ENCODE results near the gene TTLL8. TPM values are rescaled to one million over a fixed set of nuclear protein-coding genes. Genes with fewer than 3 reads are reported as not detected.
A peak's percentile ranks its signal among the peaks of the same experiment; 100 is the strongest.

Gene TTLL8
- polyA plus RNA-seq, 1 of the 3 experiments (the other 2 are of a cell fraction): not detected

DNA sequence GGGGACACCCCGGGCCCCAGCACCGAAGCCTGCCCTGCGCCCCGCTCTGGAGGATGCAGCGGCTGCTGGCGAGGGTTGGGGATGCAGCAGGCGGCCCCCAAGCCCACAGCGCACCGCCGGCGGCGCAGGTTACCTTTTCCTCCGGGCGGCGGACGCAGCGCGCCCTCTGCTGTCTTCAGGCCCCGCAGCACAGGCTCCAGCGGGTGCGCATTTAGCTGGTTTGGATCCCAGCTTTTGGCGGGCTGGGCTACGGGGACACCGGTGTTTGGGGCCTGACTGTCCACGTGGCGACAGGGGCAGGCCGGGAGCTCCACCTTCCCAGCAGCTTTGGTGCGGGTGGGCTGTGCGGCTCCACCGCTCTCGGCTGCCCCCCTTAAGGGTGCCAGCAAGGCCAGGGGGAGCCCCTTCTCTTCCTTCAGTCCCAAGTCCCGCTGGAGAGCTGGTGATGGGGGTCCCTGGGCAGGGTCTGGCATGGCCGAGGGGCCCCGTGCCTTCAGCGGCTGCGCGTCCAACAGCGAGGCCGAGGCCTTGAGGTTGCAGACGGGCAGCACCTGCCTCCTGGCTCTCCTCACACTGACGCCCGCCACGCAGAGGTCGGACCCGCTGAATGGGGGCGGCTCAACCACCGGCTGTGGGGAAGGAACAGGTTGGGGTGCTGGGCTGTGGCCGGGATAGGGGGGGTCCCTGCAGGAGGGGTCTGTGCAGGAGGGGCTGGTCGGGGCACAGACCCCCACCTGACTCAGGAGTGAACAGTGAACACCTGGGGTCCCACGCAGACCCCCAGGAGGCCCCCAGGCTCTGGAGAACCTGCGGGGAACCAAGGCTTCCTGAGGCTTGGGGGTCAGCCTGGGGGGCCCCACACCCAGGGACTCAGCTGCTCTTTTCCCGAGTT is 27.6 kb downstream of the TTLL8 start:
- CTCF ChIA-PET: interaction anchor here (0.6 to 3.3 kb wide), 64 partner anchors 8 to 457 kb away, joined by 3 to 88 read pairs (median 5); partner anchors contain the start of gene IL17REL

DNA sequence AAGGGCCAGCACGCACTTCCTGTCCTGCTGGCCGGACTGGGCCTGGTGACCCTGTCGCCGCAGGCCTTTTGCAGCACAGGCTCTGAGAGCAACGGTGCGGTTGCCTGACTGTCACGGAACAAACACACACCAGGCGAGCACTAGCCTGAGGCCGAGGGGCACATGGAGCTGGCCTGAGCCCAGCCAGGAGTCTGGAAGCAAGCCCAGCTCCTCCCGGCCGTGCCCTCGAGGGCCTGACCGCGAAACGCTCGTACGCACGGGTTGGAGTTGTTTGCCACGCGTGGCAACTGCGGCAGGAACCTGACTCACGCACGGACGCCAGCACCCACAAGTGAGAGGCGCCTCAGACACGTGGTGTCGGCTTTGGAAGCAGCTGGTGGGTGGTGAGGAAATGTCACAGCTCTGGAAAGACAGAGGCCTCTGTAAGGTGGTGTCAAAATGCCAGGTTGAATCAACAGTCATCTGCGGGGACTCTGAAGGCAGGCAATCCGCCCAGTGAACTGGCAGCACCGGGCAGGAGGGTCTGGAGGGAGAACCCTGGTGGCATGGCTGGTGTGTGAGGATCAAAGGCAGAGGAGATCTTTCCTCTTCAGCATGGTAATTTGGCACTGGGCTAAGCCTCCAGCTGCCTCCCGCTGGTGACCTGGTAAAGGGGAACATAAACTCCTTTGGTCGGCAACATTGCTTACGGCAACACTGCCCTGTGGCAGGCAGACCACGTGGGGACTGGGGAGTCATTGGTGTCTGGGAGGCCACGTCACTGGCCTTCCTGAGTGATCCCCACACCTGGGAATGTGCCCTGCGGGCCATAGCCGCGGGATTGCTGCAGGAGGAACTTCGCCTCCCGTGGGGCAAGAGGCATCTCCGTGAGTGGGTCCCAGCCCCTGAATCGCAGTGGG is 30.2 kb downstream of the TTLL8 start:
- peak; percentile 84 for DNase-seq
- no peaks in the 10 kb centered on the region for H3K79me2 ChIP-seq (ENCODE audit: insufficient read depth)
- H2AFZ ChIP-seq (ENCODE audit: low read depth): no peak overlapping the region
- no peak overlapping the region for H3K27ac ChIP-seq (ENCODE audit: low read depth in 2 of 2, low read length in 1 of 2)
- no peak overlapping the region for H3K9ac ChIP-seq
- H3K4me2 ChIP-seq: no peak overlapping the region
- no peaks in the 10 kb centered on the region for H3K9me2 ChIP-seq
- CTCF ChIA-PET: interaction anchor here (0.6 to 2.5 kb wide), 8 partner anchors 10 to 97 kb away, joined by 3 to 25 read pairs (median 3); no protein-coding TSS in a partner anchor
- no peaks in the 10 kb centered on the region for H4K20me1 ChIP-seq (ENCODE audit: insufficient read depth)
- POLR2A ChIA-PET: interaction anchor here (0.7 to 1.3 kb wide), 2 partner anchors 97 to 205 kb away, joined by 3 read pairs; no protein-coding TSS in a partner anchor
- no peaks in the 10 kb centered on the region for H3K36me3 ChIP-seq (replicated peaks in 1 of 2; ENCODE audit: control insufficient read depth in 1 of 2, insufficient read depth in 2 of 2, low read length in 1 of 2)
- no peaks in the 10 kb centered on the region for H3K9me3 ChIP-seq
- H3K4me3 ChIP-seq (ENCODE audit: low read depth in 2 of 2, low read length in 1 of 2): no peak overlapping the region
- 20% methylated on average over 19 of the region's 42 CpGs for WGBS (ENCODE audit: low lambda C conversion rate)
- peaks cover 0 to 13% of the 10 kb centered on the region in 2 experiments; a peak in 1 of 4 replicates for H3K4me1 ChIP-seq (ENCODE audit: control insufficient read depth in 1 of 2, insufficient read depth in 2 of 2, low read depth in 1 of 2, low read length in 1 of 2)
- H3F3A ChIP-seq (replicated peaks; ENCODE audit: insufficient read depth): no peaks in the 10 kb centered on the region
- no peaks in the 10 kb centered on the region; the same call in none of the 2 replicates for H3K27me3 ChIP-seq (ENCODE audit: insufficient read depth)
- TF ChIP-seq RAD21 (IDR thresholded peaks at IDR 0.05; ENCODE audit: low read length) (no peak), YY1 (IDR thresholded peaks at IDR 0.05; ENCODE audit: low read depth) (no peak), FOXJ3 (CRISPR knock-in tag; IDR thresholded peaks at IDR 0.05) (peak; percentile 35), MXI1 (IDR thresholded peaks at IDR 0.05; ENCODE audit: low read depth, low read length) (peak; percentile 73), FOSL2 (IDR thresholded peaks at IDR 0.05; ENCODE audit: borderline replicate concordance, low read depth) (no peak), NRF1 (IDR thresholded peaks at IDR 0.05; ENCODE audit: low read depth, low read length) (no peak), POLR2AphosphoS5 (IDR thresholded peaks at IDR 0.05; ENCODE audit: low read depth, low read length) (no peak), EP300 (IDR thresholded peaks at IDR 0.05; ENCODE audit: borderline replicate concordance in 1 of 2, low read depth in 1 of 2, low read length in 1 of 2) (no peak), GABPA (IDR thresholded peaks at IDR 0.05; ENCODE audit: low read depth) (no peak), RCOR1 (IDR thresholded peaks at IDR 0.05; ENCODE audit: low read length) (no peak), SMC3 (IDR thresholded peaks at IDR 0.05; ENCODE audit: low read depth, low read length) (no peak)
- TF ChIP-seq, protein P1, sequence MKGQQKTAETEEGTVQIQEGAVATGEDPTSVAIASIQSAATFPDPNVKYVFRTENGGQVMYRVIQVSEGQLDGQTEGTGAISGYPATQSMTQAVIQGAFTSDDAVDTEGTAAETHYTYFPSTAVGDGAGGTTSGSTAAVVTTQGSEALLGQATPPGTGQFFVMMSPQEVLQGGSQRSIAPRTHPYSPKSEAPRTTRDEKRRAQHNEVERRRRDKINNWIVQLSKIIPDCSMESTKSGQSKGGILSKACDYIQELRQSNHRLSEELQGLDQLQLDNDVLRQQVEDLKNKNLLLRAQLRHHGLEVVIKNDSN (IDR thresholded peaks at IDR 0.05; ENCODE audit: borderline replicate concordance, low read depth): no peak
- TF ChIP-seq, protein P2, sequence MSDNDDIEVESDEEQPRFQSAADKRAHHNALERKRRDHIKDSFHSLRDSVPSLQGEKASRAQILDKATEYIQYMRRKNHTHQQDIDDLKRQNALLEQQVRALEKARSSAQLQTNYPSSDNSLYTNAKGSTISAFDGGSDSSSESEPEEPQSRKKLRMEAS (IDR thresholded peaks at IDR 0.05; ENCODE audit: low read depth): no peak

More for the DNA sequence above, 27.6 kb downstream of the TTLL8 start:
- Histone ChIP-seq H2AFZ (ENCODE audit: low read depth) (no peak overlapping the region), H3K4me1 (ENCODE audit: control insufficient read depth in 1 of 2, insufficient read depth in 2 of 2, low read depth in 1 of 2, low read length in 1 of 2) (peaks cover 0 to 13% of the 10 kb centered on the region in 2 experiments; a peak in 1 of 4 replicates), H3K9me2 (no peaks in the 10 kb centered on the region), H3K27ac (ENCODE audit: low read depth in 2 of 2, low read length in 1 of 2) (no peak overlapping the region), H3K27me3 (ENCODE audit: insufficient read depth) (no peaks in the 10 kb centered on the region; the same call in 1 of the 2 replicates), H4K20me1 (ENCODE audit: insufficient read depth) (no peaks in the 10 kb centered on the region), H3K36me3 (replicated peaks in 1 of 2; ENCODE audit: control insufficient read depth in 1 of 2, insufficient read depth in 2 of 2, low read length in 1 of 2) (no peaks in the 10 kb centered on the region), H3K79me2 (ENCODE audit: insufficient read depth) (no peaks in the 10 kb centered on the region), H3K9me3 (no peaks in the 10 kb centered on the region), H3K4me3 (ENCODE audit: low read depth in 2 of 2, low read length in 1 of 2) (peak overlapping the region in 1 of 2 experiments; percentile 19; a peak in 1 of 4 replicates), H3K9ac (no peak overlapping the region), H3F3A (replicated peaks; ENCODE audit: insufficient read depth) (no peaks in the 10 kb centered on the region), H3K4me2 (peak overlapping the region; percentile 71)
- POLR2A ChIA-PET: interaction anchor here (1.4 kb wide), 1 partner anchor 100 kb away, joined by 3 read pairs; no protein-coding TSS in a partner anchor
- TF ChIP-seq, protein P2 (IDR thresholded peaks at IDR 0.05; ENCODE audit: low read depth): peak; percentile 16; the same call in 1 of the 2 replicates
- peak; percentile 75 for TF ChIP-seq CTCF (IDR thresholded peaks at IDR 0.05)
- TF ChIP-seq NRF1 (IDR thresholded peaks at IDR 0.05; ENCODE audit: low read depth, low read length): peak; percentile 53
- TF ChIP-seq FOSL2 (IDR thresholded peaks at IDR 0.05; ENCODE audit: borderline replicate concordance, low read depth): no peak
- peak; percentile 98 for TF ChIP-seq SMC3 (IDR thresholded peaks at IDR 0.05; ENCODE audit: low read depth, low read length)
- no peak for TF ChIP-seq GABPA (IDR thresholded peaks at IDR 0.05; ENCODE audit: low read depth)
- peak; percentile 80 for TF ChIP-seq RAD21 (IDR thresholded peaks at IDR 0.05; ENCODE audit: low read length)
- 0% methylated on average over 1 of the region's 52 CpGs for WGBS (ENCODE audit: low lambda C conversion rate)
- peak; percentile 92 for DNase-seq
